ENCODE measurements around the gene MT3. TPM values are rescaled to one million over a fixed set of nuclear protein-coding genes. Genes with fewer than 3 reads are reported as not detected.
A peak's percentile ranks its signal among the peaks of the same experiment; 100 is the strongest.
"Not testable (repeated sequence)": the region's sequence is repeated elsewhere in the genome, so short reads cannot be mapped to it uniquely, and the experiment has no call there.

The MT3 gene
- total and polyA plus RNA-seq, 7 donors = 3.5 to 9.6 (median 4.3) TPM; not detected in 2

GRCh38 chr16:56576585-56577299 is 12.6 kb upstream of the MT3 start:
- 29 to 31% methylated on average over 8 of the region's 8 CpGs for WGBS, 2 donors
- Histone ChIP-seq H3K4me3 (no peak overlapping the region), H3K9me3 (no peaks in the 10 kb centered on the region), H3K27me3 (no peaks in the 10 kb centered on the region), H3K36me3 (no peaks in the 10 kb centered on the region), H3K27ac (no peak overlapping the region), H3K4me1 (no peaks in the 10 kb centered on the region)
- no peak for TF ChIP-seq POLR2AphosphoS5 (IDR thresholded peaks at IDR 0.05)
- peak; percentile 62 to 75 (median 70) for TF ChIP-seq CTCF (IDR thresholded peaks at IDR 0.05)
- DNase-seq = peak; percentile 86
- intact Hi-C loops (cut with DNase I) = loop anchor here (1.0 kb wide), 1 partner anchor 126 kb away; no protein-coding TSS in a partner anchor

DNA sequence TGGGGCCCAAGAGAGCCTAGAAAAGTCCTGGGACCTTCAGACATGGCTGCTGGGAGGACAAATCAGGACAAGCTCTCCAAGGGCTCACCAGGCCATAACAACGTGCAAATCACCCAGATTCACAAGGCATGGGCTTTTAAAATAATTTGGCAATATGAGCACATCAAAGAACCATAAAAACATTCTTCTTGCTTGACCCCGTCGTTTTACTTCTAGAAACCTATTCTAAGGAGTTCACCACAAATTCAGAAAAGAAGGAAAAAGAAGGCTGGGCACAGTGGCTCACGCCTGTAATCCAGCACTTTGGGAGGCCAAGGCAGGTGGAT is 12.1 kb upstream of the MT3 start:
- DNase-seq = no peak
- H3K4me3 ChIP-seq = no peak overlapping the region
- TF ChIP-seq POLR2AphosphoS5 (IDR thresholded peaks at IDR 0.05) (no peak), EP300 (IDR thresholded peaks at IDR 0.05) (no peak), CTCF (IDR thresholded peaks at IDR 0.05) (no peak), POLR2A (IDR thresholded peaks at IDR 0.05) (no peak)
- no peaks in the 10 kb centered on the region for H3K36me3 ChIP-seq
- no peaks in the 10 kb centered on the region for H3K9me3 ChIP-seq
- WGBS, 2 donors = 52 to 73% methylated on average over 4 of the region's 4 CpGs
- no peaks in the 10 kb centered on the region for H3K27me3 ChIP-seq
- H3K4me1 ChIP-seq = no peaks in the 10 kb centered on the region
- no peak overlapping the region for H3K27ac ChIP-seq
- intact Hi-C loops (cut with DNase I) = loop anchor here (1.0 kb wide), 1 partner anchor 125 kb away; no protein-coding TSS in a partner anchor

DNA sequence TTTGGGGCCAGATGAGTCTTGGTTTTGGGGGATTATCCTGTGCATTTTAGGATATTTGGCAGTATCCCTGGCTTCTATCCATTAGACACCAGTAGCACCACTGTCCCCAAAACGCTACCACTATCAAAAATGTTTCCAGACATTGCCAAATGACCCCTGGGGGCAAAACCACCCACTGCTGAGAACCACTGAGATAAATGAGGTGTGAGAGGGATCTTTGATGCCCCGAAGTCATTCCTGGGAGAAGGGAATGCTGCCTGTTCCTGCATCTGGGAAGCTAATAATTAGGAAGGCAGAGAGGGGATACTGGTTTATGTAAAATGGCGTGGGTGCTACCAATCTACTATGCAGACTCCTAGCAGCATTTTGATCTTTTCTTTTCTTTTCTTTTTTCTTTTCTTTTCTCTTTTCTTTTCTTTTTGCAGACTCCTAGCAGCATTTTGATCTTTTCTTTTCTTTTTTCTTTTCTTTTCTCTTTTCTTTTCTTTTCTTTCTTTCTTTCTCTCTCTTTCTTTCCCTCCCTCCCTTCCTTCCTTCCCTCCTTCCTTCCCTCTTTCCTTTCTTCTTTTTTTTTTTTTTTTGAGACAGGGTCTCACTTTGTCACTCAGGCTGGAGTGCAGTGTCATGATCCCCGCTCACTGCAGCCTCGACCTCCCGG is 8.8 kb upstream of the MT3 start:
- no peak for DNase-seq
- Histone ChIP-seq H3K27ac (no peak overlapping the region), H3K27me3 (no peaks in the 10 kb centered on the region), H3K4me3 (no peak overlapping the region), H3K36me3 (no peaks in the 10 kb centered on the region), H3K9me3 (no peaks in the 10 kb centered on the region), H3K4me1 (no peaks in the 10 kb centered on the region)
- WGBS, 2 donors = 83 to 88% methylated on average over 6 of the region's 6 CpGs
- TF ChIP-seq CTCF (IDR thresholded peaks at IDR 0.05) = no peak
- no peak for TF ChIP-seq EP300 (IDR thresholded peaks at IDR 0.05)
- no peak for TF ChIP-seq POLR2A (IDR thresholded peaks at IDR 0.05)
- no peak for TF ChIP-seq POLR2AphosphoS5 (IDR thresholded peaks at IDR 0.05)
- intact Hi-C loops (cut with DNase I) = no loop called here

GRCh38 chr16:56582911-56583310 is 6.4 kb upstream of the MT3 start:
- DNase-seq; H3K36me3 ChIP-seq; H3K4me3 ChIP-seq; H3K4me1 ChIP-seq; intact Hi-C loops (cut with DNase I); H3K9me3 ChIP-seq; H3K27ac ChIP-seq: not testable (repeated sequence)
- 93 to 95% methylated on average over 2 of the region's 2 CpGs for WGBS, 2 donors
- H3K27me3 ChIP-seq = peaks cover 0 to 10% (median 0%) of the 10 kb centered on the region in 3 donors

DNA sequence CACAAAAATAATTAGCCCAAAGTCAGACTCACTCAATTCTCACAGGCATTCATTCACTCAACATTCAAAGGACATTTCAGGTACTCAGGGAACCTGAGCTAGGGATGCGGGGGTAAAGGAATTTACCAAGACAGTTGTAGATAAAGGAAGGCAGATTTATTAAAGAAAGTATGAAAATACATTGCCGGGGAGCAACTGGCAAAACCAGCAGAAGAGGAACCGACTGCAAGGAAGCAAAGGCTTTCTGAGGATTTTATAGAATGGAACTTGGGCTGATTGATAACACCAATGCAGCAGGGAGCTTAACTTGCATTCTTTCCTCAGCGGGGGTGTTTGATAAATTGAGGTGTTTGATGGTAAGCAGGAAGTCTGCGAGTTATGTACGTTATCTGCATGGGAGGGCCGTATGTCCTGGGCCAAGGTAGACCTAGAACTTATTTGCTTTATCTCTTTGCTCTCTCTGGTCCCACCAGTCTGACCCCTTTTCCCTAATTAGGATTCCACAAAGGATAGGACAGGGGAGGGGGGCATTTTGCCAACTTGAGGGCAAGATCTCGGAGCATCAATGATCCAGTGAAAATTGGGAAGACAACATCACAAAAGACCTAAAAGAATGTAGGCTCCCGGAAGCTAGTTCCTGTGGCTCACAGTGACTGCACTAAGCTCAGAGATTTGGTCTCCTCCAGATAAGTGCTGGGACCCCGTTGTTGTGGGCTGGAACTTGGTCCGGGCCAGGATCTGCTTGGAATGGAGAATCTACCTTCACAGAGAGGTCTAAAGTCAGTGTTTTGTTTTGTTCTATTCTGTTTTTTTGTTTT is 5.8 kb upstream of the MT3 start:
- H3K27me3 ChIP-seq = peaks cover 0 to 17% (median 4%) of the 10 kb centered on the region in 3 donors
- no peaks in the 10 kb centered on the region for H3K36me3 ChIP-seq
- H3K4me1 ChIP-seq = no peaks in the 10 kb centered on the region
- no peak overlapping the region for H3K27ac ChIP-seq
- DNase-seq = no peak
- H3K9me3 ChIP-seq = no peaks in the 10 kb centered on the region
- no peak overlapping the region for H3K4me3 ChIP-seq
- TF ChIP-seq POLR2A (IDR thresholded peaks at IDR 0.05) = no peak
- TF ChIP-seq POLR2AphosphoS5 (IDR thresholded peaks at IDR 0.05) = no peak
- no peak for TF ChIP-seq EP300 (IDR thresholded peaks at IDR 0.05)
- TF ChIP-seq CTCF (IDR thresholded peaks at IDR 0.05) = no peak
- intact Hi-C loops (cut with DNase I) = no loop called here
- 74 to 85% methylated on average over 11 of the region's 11 CpGs for WGBS, 2 donors

Measured in sigmoid colon (tissue), 7 donors.